ENCODE data around the gene TLR1. TPM values are rescaled to one million over a fixed set of nuclear protein-coding genes. Genes with fewer than 3 reads are reported as not detected.
"Not testable (repeated sequence)": the region's sequence is repeated elsewhere in the genome, so short reads cannot be mapped to it uniquely, and the experiment has no call there.

TLR1 gene
- total and polyA plus RNA-seq, 12 donors: 2.5 to 60.0 (median 14.8) TPM

DNA sequence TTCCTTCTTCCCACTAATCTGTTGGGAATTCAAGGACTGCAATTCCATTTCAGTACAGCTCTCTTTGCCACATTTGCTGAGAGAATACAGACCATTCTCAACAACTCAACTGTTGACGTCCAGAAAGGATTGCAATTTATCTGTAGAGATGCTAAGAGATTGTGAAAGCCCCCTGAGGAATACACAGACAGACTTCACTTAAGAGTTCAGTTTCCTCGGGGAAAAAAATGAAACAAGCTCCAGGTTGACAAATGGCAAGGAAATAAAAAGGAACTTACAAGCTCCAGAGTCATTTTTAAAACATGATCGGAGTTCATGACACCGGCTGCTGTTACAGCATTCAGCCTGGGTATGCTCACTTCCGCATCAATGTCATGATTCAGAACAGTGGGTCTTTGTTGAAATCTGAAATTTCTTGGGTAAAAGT lies 35.6 kb downstream of the TLR1 start:
- WGBS, 4 donors: 47 to 58% (median 51%) methylated on average over 5 of the region's 5 CpGs
- Histone ChIP-seq H3K9me3 (replicated peaks in 1 of 3) (no peaks in the 10 kb centered on the region), H3K27ac (peak overlapping the region in 2 of 5 donors; percentile 5 to 60), H3K4me1 (replicated peaks in 1 of 2) (peaks cover 0 to 11% of the 10 kb centered on the region in 2 donors), H3K36me3 (replicated peaks in 1 of 2) (no peaks in the 10 kb centered on the region), H3K4me3 (no peak overlapping the region), H3K27me3 (no peaks in the 10 kb centered on the region)
- intact Hi-C loops (cut with DNase I): loop anchor here in 1 of 2 donors (10.0 kb wide), 2 partner anchors 96 to 366 kb away; partner anchors contain the start of gene FAM114A1
- no peak for TF ChIP-seq POLR2A (IDR thresholded peaks at IDR 0.05)
- TF ChIP-seq, protein P1, sequence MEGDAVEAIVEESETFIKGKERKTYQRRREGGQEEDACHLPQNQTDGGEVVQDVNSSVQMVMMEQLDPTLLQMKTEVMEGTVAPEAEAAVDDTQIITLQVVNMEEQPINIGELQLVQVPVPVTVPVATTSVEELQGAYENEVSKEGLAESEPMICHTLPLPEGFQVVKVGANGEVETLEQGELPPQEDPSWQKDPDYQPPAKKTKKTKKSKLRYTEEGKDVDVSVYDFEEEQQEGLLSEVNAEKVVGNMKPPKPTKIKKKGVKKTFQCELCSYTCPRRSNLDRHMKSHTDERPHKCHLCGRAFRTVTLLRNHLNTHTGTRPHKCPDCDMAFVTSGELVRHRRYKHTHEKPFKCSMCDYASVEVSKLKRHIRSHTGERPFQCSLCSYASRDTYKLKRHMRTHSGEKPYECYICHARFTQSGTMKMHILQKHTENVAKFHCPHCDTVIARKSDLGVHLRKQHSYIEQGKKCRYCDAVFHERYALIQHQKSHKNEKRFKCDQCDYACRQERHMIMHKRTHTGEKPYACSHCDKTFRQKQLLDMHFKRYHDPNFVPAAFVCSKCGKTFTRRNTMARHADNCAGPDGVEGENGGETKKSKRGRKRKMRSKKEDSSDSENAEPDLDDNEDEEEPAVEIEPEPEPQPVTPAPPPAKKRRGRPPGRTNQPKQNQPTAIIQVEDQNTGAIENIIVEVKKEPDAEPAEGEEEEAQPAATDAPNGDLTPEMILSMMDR (IDR thresholded peaks at IDR 0.05): no peak
- peak in 1 of 7 donors; percentile 23 for DNase-seq

DNA sequence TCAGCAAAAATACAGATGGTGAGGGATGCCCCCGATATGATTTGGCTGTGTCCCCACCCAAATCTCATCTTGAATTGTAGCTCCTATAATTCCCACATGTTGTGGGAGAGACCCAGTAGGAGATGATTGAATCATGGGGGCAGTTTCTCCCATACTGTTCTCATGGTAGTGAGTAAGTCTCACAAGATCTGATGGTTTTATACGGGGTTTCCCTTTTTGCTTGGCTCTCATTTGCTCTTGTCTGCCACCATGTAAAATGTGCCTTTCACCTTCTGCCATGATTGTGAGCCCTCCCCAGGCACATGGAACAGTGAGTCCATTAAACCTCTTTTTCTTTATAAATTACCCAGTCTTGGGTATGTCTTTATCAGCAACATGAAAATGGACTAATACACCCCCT lies 37.7 kb downstream of the TLR1 start:
- WGBS, 4 donors: 90 to 98% (median 94%) methylated on average over 2 of the region's 2 CpGs
- not testable (repeated sequence) for H3K27me3 ChIP-seq; DNase-seq; H3K4me3 ChIP-seq; H3K36me3 ChIP-seq (replicated peaks in 1 of 2); H3K9me3 ChIP-seq (replicated peaks in 1 of 3); H3K27ac ChIP-seq
- peaks cover 0 to 11% of the 10 kb centered on the region in 2 donors for H3K4me1 ChIP-seq (replicated peaks in 1 of 2)
- intact Hi-C loops (cut with DNase I): loop anchor here in 1 of 2 donors (10.0 kb wide), 2 partner anchors 98 to 368 kb away; partner anchors contain the start of gene FAM114A1

DNA sequence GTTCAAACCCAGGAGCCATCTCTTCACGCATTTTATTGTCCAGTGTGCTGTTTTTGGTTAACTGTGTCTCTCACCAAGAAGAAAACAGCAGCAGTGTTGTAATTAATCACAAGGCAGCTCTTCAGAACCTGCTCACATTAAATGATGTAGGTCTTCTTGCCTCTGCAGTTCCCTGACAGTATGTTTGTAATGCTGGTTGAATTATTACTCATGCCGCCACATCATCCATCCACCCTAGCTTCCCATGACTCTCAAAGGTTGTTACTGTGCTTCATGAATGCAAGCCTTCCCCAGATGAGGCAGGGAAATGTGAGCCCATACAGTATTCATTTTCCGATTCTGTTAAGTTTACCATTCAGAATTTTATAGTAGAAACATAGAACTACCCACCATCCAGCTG lies 39.2 kb downstream of the TLR1 start:
- Histone ChIP-seq H3K9me3 (replicated peaks in 1 of 3) (no peaks in the 10 kb centered on the region), H3K27ac (no peak overlapping the region), H3K36me3 (replicated peaks in 1 of 2) (no peaks in the 10 kb centered on the region), H3K4me1 (replicated peaks in 1 of 2) (peaks cover 0 to 11% of the 10 kb centered on the region in 2 donors), H3K4me3 (no peak overlapping the region), H3K27me3 (no peaks in the 10 kb centered on the region)
- intact Hi-C loops (cut with DNase I): loop anchor here in 1 of 2 donors (10.0 kb wide), 2 partner anchors 99 to 369 kb away; partner anchors contain the start of gene FAM114A1
- DNase-seq: no peak
- TF ChIP-seq, protein P1 (IDR thresholded peaks at IDR 0.05): no peak
- no peak for TF ChIP-seq POLR2A (IDR thresholded peaks at IDR 0.05)
- WGBS, 4 donors: 90 to 96% (median 93%) methylated on average over 3 of the region's 3 CpGs

DNA sequence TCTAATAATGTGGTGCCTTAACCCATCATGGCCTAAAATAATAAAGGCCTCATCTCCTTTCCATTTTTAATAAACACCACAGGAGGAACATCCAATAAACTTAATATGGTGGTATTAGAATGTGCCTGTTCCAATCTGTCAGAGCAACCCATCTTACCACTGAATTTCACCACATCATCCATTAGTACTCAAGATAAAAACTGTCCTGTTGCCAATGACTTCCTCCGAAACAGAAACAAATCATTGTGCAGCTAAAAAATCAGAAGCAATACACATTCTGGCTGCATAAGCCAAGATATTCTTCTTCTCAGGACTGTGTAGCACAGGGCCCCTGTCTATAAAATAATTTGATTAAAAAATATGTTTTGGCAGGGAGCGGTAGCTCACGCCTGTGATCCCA lies 40.3 kb downstream of the TLR1 start:
- H3K27me3 ChIP-seq: no peaks in the 10 kb centered on the region
- no peak overlapping the region for H3K4me3 ChIP-seq
- 79 to 88% (median 86%) methylated on average over 3 of the region's 3 CpGs for WGBS, 4 donors
- no peak overlapping the region for H3K27ac ChIP-seq
- DNase-seq: no peak
- H3K9me3 ChIP-seq (replicated peaks in 1 of 3): no peaks in the 10 kb centered on the region
- TF ChIP-seq, protein P1 (IDR thresholded peaks at IDR 0.05): no peak
- TF ChIP-seq POLR2A (IDR thresholded peaks at IDR 0.05): no peak
- peaks cover 0 to 10% of the 10 kb centered on the region in 2 donors for H3K4me1 ChIP-seq (replicated peaks in 1 of 2)
- intact Hi-C loops (cut with DNase I): loop anchor here in 1 of 2 donors (10.0 kb wide), 2 partner anchors 101 to 371 kb away; partner anchors contain the start of gene FAM114A1
- no peaks in the 10 kb centered on the region for H3K36me3 ChIP-seq (replicated peaks in 1 of 2)

DNA sequence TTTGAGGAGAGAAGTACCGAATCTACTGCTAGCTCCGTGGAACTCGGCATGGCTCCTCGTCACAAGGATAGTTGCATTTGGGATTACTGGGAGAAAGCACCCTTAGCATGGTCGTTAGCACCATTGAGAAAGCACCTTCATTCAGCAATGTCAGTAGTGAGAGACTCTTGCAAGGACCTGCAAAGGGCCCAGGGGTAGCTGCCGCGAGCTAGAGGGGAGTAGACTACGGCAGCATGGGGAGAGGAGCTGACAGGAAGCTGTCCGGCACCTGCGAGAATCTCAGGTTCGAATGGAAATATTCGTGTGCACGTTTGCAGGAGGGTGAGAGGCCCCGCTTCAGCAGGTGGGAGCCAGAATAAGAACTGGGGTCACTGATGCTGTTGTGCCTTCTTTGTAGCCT lies 42.0 kb downstream of the TLR1 start:
- Histone ChIP-seq H3K4me1 (replicated peaks in 1 of 2) (peaks cover 0 to 5% of the 10 kb centered on the region in 2 donors), H3K9me3 (replicated peaks in 1 of 3) (no peaks in the 10 kb centered on the region), H3K27ac (no peak overlapping the region), H3K36me3 (replicated peaks in 1 of 2) (no peaks in the 10 kb centered on the region), H3K4me3 (no peak overlapping the region), H3K27me3 (no peaks in the 10 kb centered on the region)
- DNase-seq: no peak
- intact Hi-C loops (cut with DNase I): loop anchor here in 1 of 2 donors (10.0 kb wide), 2 partner anchors 102 to 372 kb away; partner anchors contain the start of gene FAM114A1
- WGBS, 4 donors: 82 to 89% (median 88%) methylated on average over 13 to 14 of the region's 14 CpGs
- TF ChIP-seq POLR2A (IDR thresholded peaks at IDR 0.05): no peak
- TF ChIP-seq, protein P1 (IDR thresholded peaks at IDR 0.05): no peak
